Lung (tissue), 12 donors: ENCODE results near the gene MYO1F. TPM values are rescaled to one million over a fixed set of nuclear protein-coding genes. Genes with fewer than 3 reads are reported as not detected.

Experiments
- ATAC-seq: fragments of 200-7000 bp; cut with Tn5 transposase; one replicate; pipeline ENCODE4 v1.9.1; 2020; ENCODE audit warnings: moderate number of reproducible peaks; ENCODE audit not compliant: insufficient read depth, low FRiP score
- DNase-seq, 3 donors: peaks; one replicate each; pipeline ENCODE4 v3.0.0-alpha.2; 2013 to 2017
- H3K27ac ChIP-seq, 2 donors: one replicate each; pipeline ENCODE4 v1.5.1; 2013; ENCODE audit warnings: mild to moderate bottlenecking in 2 of 2, moderate library complexity in 2 of 2, control low read depth in 1 of 2, inconsistent platforms in 1 of 2, low read depth in 1 of 2, low read length in 1 of 2
- H3K27me3 ChIP-seq, 3 donors: one replicate each; pipeline ENCODE4 v1.5.1; 2013; ENCODE audit warnings: low read length in 2 of 3; ENCODE audit not compliant: control insufficient read depth in 3 of 3, insufficient read depth in 3 of 3
- H3K36me3 ChIP-seq, 4 donors: one replicate each; pipeline ENCODE4 v1.5.1; 2013; ENCODE audit warnings: low read length in 4 of 4, mild to moderate bottlenecking in 1 of 4, moderate library complexity in 1 of 4; ENCODE audit not compliant: control insufficient read depth in 4 of 4, insufficient read depth in 4 of 4
- H3K4me1 ChIP-seq, 5 donors: one replicate each; pipeline ENCODE4 v1.5.1; 2013; ENCODE audit warnings: low read length in 5 of 5, mild to moderate bottlenecking in 2 of 5, moderate library complexity in 1 of 5; ENCODE audit not compliant: control insufficient read depth in 5 of 5, insufficient read depth in 5 of 5
- H3K4me3 ChIP-seq: one replicate; pipeline ENCODE4 v1.5.1; 2013; ENCODE audit warnings: mild to moderate bottlenecking, control low read depth, moderate library complexity
- H3K9ac ChIP-seq, 2 donors: one replicate each; pipeline ENCODE4 v1.5.1; 2013; ENCODE audit warnings: low read length in 2 of 2, control low read depth in 1 of 2; ENCODE audit not compliant: insufficient read depth in 1 of 2
- H3K9me3 ChIP-seq, 4 donors: one replicate each; pipeline ENCODE4 v1.5.1; 2013; ENCODE audit warnings: low read length in 3 of 4, mild to moderate bottlenecking in 1 of 4, moderate library complexity in 1 of 4; ENCODE audit not compliant: control insufficient read depth in 4 of 4, insufficient read depth in 3 of 4
- CTCF ChIP-seq: IDR thresholded peaks from 2 replicates; pipeline ENCODE4 v1.5.1; 2012; ENCODE audit warnings: mild to moderate bottlenecking; ENCODE audit errors: control extremely low read depth, extremely low read depth
- WGBS, 2 donors: extraction: QIAGEN DNeasy Blood & Tissue Kit; methylation state at CpG; one replicate each; pipeline ENCODE4 v1.1.7; 2013; 5-methylcytosine and 5-hydroxymethylcytosine counted together
- polyA plus RNA-seq, 2 donors: library from polyadenylated mRNA; stranded (reverse); fragments of 200-250 nt; gene quantifications; one replicate each; pipeline ENCODE4 v1.2.1, GENCODE V29; 2013
- total RNA-seq, 2 donors: library from RNA; depleted of rRNA in 1 of 2; stranded (reverse); fragments of >200 nt in 1 of 2; gene quantifications; one replicate each; pipeline ENCODE4 v1.2.1, GENCODE V29; 2014 to 2021
- donor health status: control.
- donor health status: control.
- donor health status: Bipolar disorder and iron deficiency.
- donor health status: healthy.
- donor health status: DM: yes; HTN: yes; CAD: no.

The MYO1F gene
- total and polyA plus RNA-seq, 4 donors, result 23.4 to 127 (median 73.2) TPM

- ATAC-seq, result no peak
- Histone ChIP-seq H3K36me3 (peaks cover 7 to 54% (median 30%) of the 10 kb centered on the region in 4 donors), H3K9me3 (no peaks in the 10 kb centered on the region), H3K27me3 (no peaks in the 10 kb centered on the region), H3K27ac (peak overlapping the region in 1 of 2 donors; percentile 26), H3K9ac (no peak overlapping the region), H3K4me3 (no peak overlapping the region), H3K4me1 (peaks cover 0 to 7% (median 0%) of the 10 kb centered on the region in 5 donors)
- no peak for TF ChIP-seq CTCF
- 82 to 87% methylated on average over 25 of the region's 25 CpGs for WGBS, 2 donors
- DNase-seq, result peak in 2 of 3 donors; percentile 29 to 49
Measured at GRCh38 chr19:8489561-8490394, 87.5 kb downstream of the MYO1F start.

DNA sequence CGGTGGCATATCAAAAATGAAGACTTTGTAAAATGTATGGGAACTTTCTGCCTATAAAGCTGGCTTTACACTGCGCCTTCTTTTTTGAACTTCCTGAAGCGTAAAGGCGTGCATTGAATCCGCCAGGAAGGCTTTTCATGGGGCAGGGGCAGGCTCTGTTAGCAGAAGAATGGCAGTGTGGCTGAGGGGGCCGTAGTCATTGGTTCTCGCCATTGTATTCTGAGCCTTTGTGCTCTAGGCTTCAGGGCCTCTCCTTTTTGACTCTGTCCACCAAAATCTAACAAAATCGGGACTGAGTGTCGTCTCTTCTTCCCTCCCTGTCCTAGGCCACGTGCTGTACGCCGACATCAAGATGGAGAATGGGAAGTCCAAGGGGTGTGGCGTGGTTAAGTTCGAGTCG lies 88.9 kb downstream of the MYO1F start:
- 64 to 74% methylated on average over 15 of the region's 15 CpGs for WGBS, 2 donors
- H3K27me3 ChIP-seq, result no peaks in the 10 kb centered on the region
- peak overlapping the region in 1 of 2 donors; percentile 16 for H3K27ac ChIP-seq
- no peak overlapping the region for H3K9ac ChIP-seq
- no peak for ATAC-seq
- peaks cover 7 to 63% (median 34%) of the 10 kb centered on the region in 4 donors for H3K36me3 ChIP-seq
- no peaks in the 10 kb centered on the region for H3K9me3 ChIP-seq
- no peak for DNase-seq
- H3K4me3 ChIP-seq, result no peak overlapping the region
- TF ChIP-seq CTCF, result no peak
- H3K4me1 ChIP-seq, result peaks cover 0 to 7% (median 0%) of the 10 kb centered on the region in 5 donors

DNA sequence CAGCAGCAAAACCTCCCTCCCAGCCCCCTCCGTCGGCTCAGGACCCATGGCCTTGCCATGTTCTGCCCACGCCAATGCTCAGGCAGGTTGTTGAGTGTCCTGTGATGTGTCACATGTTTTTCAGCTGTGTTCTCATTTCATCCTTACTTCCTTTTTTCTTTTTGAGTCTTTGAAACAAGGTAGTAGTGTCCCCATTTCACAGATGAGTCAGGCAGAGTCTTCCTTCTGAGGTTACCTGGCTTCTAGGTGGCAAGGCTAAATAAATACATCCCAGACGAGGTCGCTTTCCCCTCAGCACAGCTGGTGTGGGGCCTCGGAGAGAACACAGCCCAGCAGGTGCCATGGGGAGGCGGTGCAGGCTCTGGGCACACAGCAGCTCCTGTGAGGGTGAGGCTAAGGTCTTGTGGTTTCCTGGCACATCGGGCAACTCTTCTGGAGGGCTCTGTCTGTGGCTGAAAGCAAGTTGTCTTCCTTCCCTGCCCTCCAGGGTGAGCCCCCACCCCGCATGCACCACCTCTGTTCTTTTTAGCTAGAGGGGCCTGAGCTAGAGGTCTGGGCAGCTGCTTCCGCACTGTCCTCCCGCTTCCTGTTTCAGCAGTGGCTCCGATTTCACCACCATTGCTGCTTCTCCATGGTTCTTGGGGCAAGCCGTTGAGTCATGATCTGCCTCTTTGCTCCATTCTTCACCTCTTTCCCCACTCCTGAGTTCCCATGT lies 89.9 kb downstream of the MYO1F start:
- peaks cover 0 to 7% (median 0%) of the 10 kb centered on the region in 5 donors for H3K4me1 ChIP-seq
- H3K36me3 ChIP-seq, result peaks cover 7 to 69% (median 39%) of the 10 kb centered on the region in 4 donors
- no peak for DNase-seq
- no peaks in the 10 kb centered on the region for H3K27me3 ChIP-seq
- TF ChIP-seq CTCF, result no peak
- H3K9me3 ChIP-seq, result no peaks in the 10 kb centered on the region
- peak; percentile 27 for ATAC-seq
- H3K4me3 ChIP-seq, result no peak overlapping the region
- H3K9ac ChIP-seq, result no peak overlapping the region
- whole genome bisulfite sequencing, 2 donors, result 41 to 65% methylated on average over 13 of the region's 13 CpGs
- peak overlapping the region in 1 of 2 donors; percentile 65 for H3K27ac ChIP-seq
